Body of pancreas (tissue), 4 donors: Measurements from ENCODE around the gene CAMKMT.

Experiments
- POLR2A ChIP-seq, 3 donors: fragments of 450-650 bp; IDR thresholded peaks; one replicate each; pipeline ENCODE4 v1.6.1; 2016; ENCODE audit warnings: antibody characterized with exemption in 3 of 3, mild to moderate bottlenecking in 2 of 3
- TF ChIP-seq, protein P1 (sequence below), 7 experiments: fragments of 450-650 bp in 4 of 7; fragments of 200-600 bp in 3 of 7; sonication (generic) in 3 of 7; IDR thresholded peaks; one replicate each; pipeline ENCODE4 v1.5.1; 2016 to 2019; ENCODE audit warnings: antibody characterized with exemption in 7 of 7

DNA sequence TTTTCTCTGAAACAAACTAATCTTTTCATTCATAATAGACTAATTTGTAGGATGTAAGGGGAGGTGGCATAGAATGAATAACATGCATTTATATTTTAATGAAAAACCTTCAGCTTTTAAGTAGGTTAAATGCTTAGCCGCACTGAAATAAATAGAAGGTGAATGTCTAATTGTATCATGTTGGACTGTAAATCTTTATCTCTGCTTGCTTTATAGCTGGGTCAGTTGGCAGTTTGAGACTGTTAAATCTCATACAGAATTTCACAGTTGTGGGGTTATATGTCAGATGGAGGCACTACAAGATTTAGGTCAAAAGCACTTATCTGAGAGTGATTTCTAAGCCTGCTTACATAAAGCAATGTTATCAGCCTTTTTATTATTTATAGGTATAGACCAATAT is 405.0 kb downstream of the CAMKMT start:
- TF ChIP-seq POLR2A (IDR thresholded peaks at IDR 0.05): no peak
- TF ChIP-seq, protein P1, sequence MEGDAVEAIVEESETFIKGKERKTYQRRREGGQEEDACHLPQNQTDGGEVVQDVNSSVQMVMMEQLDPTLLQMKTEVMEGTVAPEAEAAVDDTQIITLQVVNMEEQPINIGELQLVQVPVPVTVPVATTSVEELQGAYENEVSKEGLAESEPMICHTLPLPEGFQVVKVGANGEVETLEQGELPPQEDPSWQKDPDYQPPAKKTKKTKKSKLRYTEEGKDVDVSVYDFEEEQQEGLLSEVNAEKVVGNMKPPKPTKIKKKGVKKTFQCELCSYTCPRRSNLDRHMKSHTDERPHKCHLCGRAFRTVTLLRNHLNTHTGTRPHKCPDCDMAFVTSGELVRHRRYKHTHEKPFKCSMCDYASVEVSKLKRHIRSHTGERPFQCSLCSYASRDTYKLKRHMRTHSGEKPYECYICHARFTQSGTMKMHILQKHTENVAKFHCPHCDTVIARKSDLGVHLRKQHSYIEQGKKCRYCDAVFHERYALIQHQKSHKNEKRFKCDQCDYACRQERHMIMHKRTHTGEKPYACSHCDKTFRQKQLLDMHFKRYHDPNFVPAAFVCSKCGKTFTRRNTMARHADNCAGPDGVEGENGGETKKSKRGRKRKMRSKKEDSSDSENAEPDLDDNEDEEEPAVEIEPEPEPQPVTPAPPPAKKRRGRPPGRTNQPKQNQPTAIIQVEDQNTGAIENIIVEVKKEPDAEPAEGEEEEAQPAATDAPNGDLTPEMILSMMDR (IDR thresholded peaks at IDR 0.05): no peak
